Measurements from ENCODE around the gene KIAA1143. TPM values are rescaled to one million over a fixed set of nuclear protein-coding genes. Genes with fewer than 3 reads are reported as not detected.

Gene KIAA1143
- total RNA-seq, 1 donor from 2014 or later, result 25.8 TPM

Other genes with a start within 250 kb of the KIAA1143 start
- gene ZKSCAN7, start 206.4 kb downstream of the KIAA1143 start, total RNA-seq, result 6.4 TPM
- gene ZNF660, start 176.7 kb downstream of the KIAA1143 start, total RNA-seq, result 5.6 TPM
- 17.5 TPM for gene ZNF197, start 136.6 kb downstream of the KIAA1143 start, total RNA-seq
- gene ZNF35, start 112.9 kb downstream of the KIAA1143 start, total RNA-seq, result 8.4 TPM
- gene ZNF502, start 49.0 kb downstream of the KIAA1143 start, total RNA-seq, result 5.5 TPM
- gene ZNF501, start 32.0 kb downstream of the KIAA1143 start, total RNA-seq, result 5.6 TPM
- 1.7 TPM for gene KIF15, start 175 bp upstream of the KIAA1143 start, total RNA-seq
- 22.0 TPM for gene TMEM42, start 100.3 kb upstream of the KIAA1143 start, total RNA-seq
- gene TGM4, start 113.0 kb upstream of the KIAA1143 start, total RNA-seq, result not detected
- 72.4 TPM for gene ZDHHC3, start 214.6 kb upstream of the KIAA1143 start, total RNA-seq
- gene EXOSC7, start 214.6 kb upstream of the KIAA1143 start, total RNA-seq, result 24.7 TPM

Data from mucosa of gallbladder (tissue), 1 donor.